IMR-90 (cell line): Measurements from ENCODE around the gene KRT82. TPM values are rescaled to one million over a fixed set of nuclear protein-coding genes. Genes with fewer than 3 reads are reported as not detected.

ENCODE experiments used
- ATAC-seq: fragments of 200-7000 bp; cut with Tn5 transposase; 2 replicates; pipeline ENCODE4 v1.9.1; 2020; ENCODE audit warnings: low read depth, mild to moderate bottlenecking, moderate library complexity
- BruUV-seq: library from RNA; stranded (reverse); fragments of 400-500 nt; replicated peaks from 2 replicates; lab custom pipeline; 2021; lab: Mats Ljungman, UMichigan
- CTCF ChIA-PET: fragments of 300-600 bp; formaldehyde crosslinking; extraction: SDS; loops from one replicate; lab custom pipeline; 2021; ENCODE audit warnings: antibody characterized with exemption; lab: Yijun Ruan, JAX
- POLR2A ChIA-PET: fragments of 300-600 bp; sonication (Branson Sonifier 250); formaldehyde crosslinking; loops from one replicate; lab custom pipeline; 2022; ENCODE audit warnings: antibody characterized with exemption; ENCODE audit not compliant: unreplicated experiment; lab: Charles Lee
- DNase-seq: peaks from one replicate; pipeline ENCODE4 v3.0.0; 2013
- H2AFZ ChIP-seq: replicated peaks from 2 replicates; pipeline ENCODE3; 2013; ENCODE audit warnings: low read length, mild to moderate bottlenecking; ENCODE audit not compliant: poor library complexity
- H2AK5ac ChIP-seq: 2 replicates; pipeline ENCODE4 v1.6.1; 2013; ENCODE audit warnings: low read depth, low read length, inconsistent platforms
- H2AK9ac ChIP-seq: replicated peaks from 2 replicates; pipeline ENCODE3; 2013; ENCODE audit warnings: mild to moderate bottlenecking, low read depth, low read length, moderate library complexity; ENCODE audit not compliant: poor library complexity
- H2BK120ac ChIP-seq: 2 replicates; pipeline ENCODE4 v1.6.1; 2013; ENCODE audit warnings: low read depth, low read length, inconsistent platforms
- H2BK15ac ChIP-seq: 3 replicates; pipeline ENCODE4 v1.6.1; 2013; ENCODE audit warnings: low read depth, low read length, inconsistent platforms
- H2BK20ac ChIP-seq: 2 replicates; pipeline ENCODE4 v1.6.1; 2013; ENCODE audit warnings: low read depth, mild to moderate bottlenecking, inconsistent platforms, low read length, moderate library complexity
- H2BK5ac ChIP-seq: 2 replicates; pipeline ENCODE4 v1.6.1; 2013; ENCODE audit warnings: mild to moderate bottlenecking, low read depth, low read length, inconsistent platforms; ENCODE audit not compliant: poor library complexity, severe bottlenecking
- H3K14ac ChIP-seq: replicated peaks from 2 replicates; pipeline ENCODE4 v1.6.1; 2013; ENCODE audit warnings: low read depth, low read length, inconsistent platforms
- H3K18ac ChIP-seq: 2 replicates; pipeline ENCODE4 v1.6.1; 2013; ENCODE audit warnings: low read depth, low read length, control low read depth
- H3K23ac ChIP-seq: 2 replicates; pipeline ENCODE4 v1.6.1; 2013; ENCODE audit warnings: low read depth, low read length, inconsistent platforms
- H3K27ac ChIP-seq: 2 replicates; pipeline ENCODE4 v1.5.1; 2013; ENCODE audit warnings: mild to moderate bottlenecking, control low read depth, low read length; ENCODE audit not compliant: insufficient read depth
- H3K27me3 ChIP-seq: 2 replicates; pipeline ENCODE4 v1.6.1; 2013; ENCODE audit warnings: low read length; ENCODE audit not compliant: control insufficient read depth, insufficient read depth
- H3K36me3 ChIP-seq: 2 replicates; pipeline ENCODE4 v1.6.1; 2013; ENCODE audit warnings: low read length, mixed read lengths; ENCODE audit not compliant: control insufficient read depth, insufficient read depth
- H3K4ac ChIP-seq: 2 replicates; pipeline ENCODE4 v1.6.1; 2013; ENCODE audit warnings: low read depth, low read length, inconsistent platforms
- H3K4me1 ChIP-seq: 2 replicates; pipeline ENCODE4 v1.6.1; 2013; ENCODE audit warnings: low read length, mixed read lengths; ENCODE audit not compliant: control insufficient read depth, insufficient read depth
- H3K4me2 ChIP-seq: 2 replicates; pipeline ENCODE4 v1.6.1; 2013; ENCODE audit warnings: low read depth, mild to moderate bottlenecking, control low read depth, low read length, moderate library complexity
- H3K4me3 ChIP-seq: 2 replicates; pipeline ENCODE4 v1.5.1; 2013; ENCODE audit warnings: low read depth, mild to moderate bottlenecking, control low read depth, low read length, moderate library complexity; ENCODE audit not compliant: insufficient read depth
- H3K56ac ChIP-seq: 2 replicates; pipeline ENCODE4 v1.6.1; 2013; ENCODE audit warnings: low read length, inconsistent platforms; ENCODE audit not compliant: insufficient read depth; ENCODE audit errors: extremely low read depth
- H3K79me1 ChIP-seq, 2 experiments: 2 replicates each; pipeline ENCODE4 v1.6.1; 2013; ENCODE audit warnings: low read length in 2 of 2, inconsistent platforms in 1 of 2, low read depth in 1 of 2
- H3K9ac ChIP-seq: 2 replicates; pipeline ENCODE4 v1.6.1; 2013; ENCODE audit warnings: low read depth, low read length, control low read depth
- H3K9me1 ChIP-seq: 2 replicates; pipeline ENCODE4 v1.6.1; 2013; ENCODE audit warnings: low read length, inconsistent platforms; ENCODE audit not compliant: insufficient read depth
- H3K9me3 ChIP-seq: 2 replicates; pipeline ENCODE4 v1.6.1; 2013; ENCODE audit warnings: low read length; ENCODE audit not compliant: control insufficient read depth, insufficient read depth
- H4K20me1 ChIP-seq: 2 replicates; pipeline ENCODE4 v1.6.1; 2013; ENCODE audit warnings: low read length, inconsistent platforms; ENCODE audit not compliant: insufficient read depth
- H4K5ac ChIP-seq: 2 replicates; pipeline ENCODE4 v1.6.1; 2013; ENCODE audit warnings: mild to moderate bottlenecking, low read depth, low read length, control low read depth
- H4K8ac ChIP-seq, 2 experiments: 2 replicates each; pipeline ENCODE4 v1.6.1; 2013; ENCODE audit warnings: low read depth in 2 of 2, low read length in 2 of 2, control low read depth in 1 of 2, inconsistent platforms in 1 of 2
- H4K91ac ChIP-seq: 2 replicates; pipeline ENCODE4 v1.6.1; 2013; ENCODE audit warnings: low read depth, low read length, inconsistent platforms; ENCODE audit not compliant: insufficient read depth
- CEBPB ChIP-seq: IDR thresholded peaks from 2 replicates; pipeline ENCODE4 v1.6.1; 2012; ENCODE audit warnings: low read depth, low read length, improper control_type of control experiment
- ELK1 ChIP-seq: fragments of 150-350 bp; IDR thresholded peaks from 2 replicates; pipeline ENCODE4 v1.6.1; 2016; ENCODE audit warnings: low read depth, mild to moderate bottlenecking, low read length, moderate library complexity, borderline replicate concordance
- FOS ChIP-seq: fragments of 150-350 bp; IDR thresholded peaks from 2 replicates; pipeline ENCODE4 v1.6.1; 2016; ENCODE audit warnings: low read depth, low read length
- MAFK ChIP-seq: IDR thresholded peaks from 2 replicates; pipeline ENCODE4 v1.6.1; 2012; ENCODE audit warnings: low read depth, low read length, improper control_type of control experiment
- MAZ ChIP-seq: IDR thresholded peaks from 2 replicates; pipeline ENCODE4 v1.6.1; 2012; ENCODE audit warnings: low read depth, mild to moderate bottlenecking, low read length, improper control_type of control experiment, moderate library complexity, borderline replicate concordance
- RCOR1 ChIP-seq: IDR thresholded peaks from 2 replicates; pipeline ENCODE4 v1.6.1; 2012; ENCODE audit warnings: mild to moderate bottlenecking, low read length, improper control_type of control experiment; ENCODE audit not compliant: insufficient replicate concordance
- WGBS, 2 experiments: methylation state at CpG; one replicate each; pipeline versions ENCODE4 v1.1.5 to v1.1.7; 2013; ENCODE audit warnings: missing lambda C conversion rate in 2 of 2; ENCODE audit not compliant: insufficient read length in 1 of 2; ENCODE audit errors: extremely low coverage in 2 of 2; 5-methylcytosine and 5-hydroxymethylcytosine counted together
- dilution Hi-C: fragments of 300-500 bp; cut with HindIII; formaldehyde crosslinking; loops from one replicate; pipeline ENCODE4 v1.14.3; 2018; ENCODE audit warnings: low sequenced_read_pairs; ENCODE audit not compliant: unreplicated experiment
- in situ Hi-C: fragments of 300-500 bp; cut with MboI; formaldehyde crosslinking; loops from 3 replicates; pipeline ENCODE4 v1.14.3; 2019; ENCODE audit warnings: low sequenced_read_pairs, inconsistent platforms, mixed read lengths
- intact Hi-C: fragments of 100-400 bp; cut with micrococcal nuclease; formaldehyde crosslinking; loops from 2 replicates; pipeline ENCODE4 v1.10.0; 2022
- polyA plus RNA-seq, 3 experiments: library from polyadenylated mRNA; depleted of rRNA; stranded (reverse); fragments of >200 nt; gene quantifications; 2 replicates each; pipeline ENCODE4 v1.2.3, GENCODE V29; 2012; ENCODE audit warnings: low replicate concordance in 1 of 3
- total RNA-seq: library from RNA; depleted of rRNA; stranded (reverse); fragments of >200 nt; gene quantifications from 2 replicates; pipeline ENCODE4 v1.2.3, GENCODE V29; 2012

Gene KRT82
- total and polyA plus RNA-seq, 2 of the 4 experiments (the other 2 are of a cell fraction) = not detected

- in situ Hi-C loops = no loop called here
- no TSS peak for BruUV-seq
- H3K9me1 ChIP-seq = peaks cover 3% of the 10 kb centered on the region; the same call in 1 of the 2 replicates
- H3K9me3 ChIP-seq = no peaks in the 10 kb centered on the region
- H3K79me1 ChIP-seq = no peaks in the 10 kb centered on the region
- no peaks in the 10 kb centered on the region for H3K36me3 ChIP-seq
- no peaks in the 10 kb centered on the region for H3K4me1 ChIP-seq
- POLR2A ChIA-PET = no interaction called here
- no peak overlapping the region for H2BK15ac ChIP-seq
- no peak overlapping the region for H4K5ac ChIP-seq
- no peak overlapping the region for H4K91ac ChIP-seq
- no peak overlapping the region for H3K18ac ChIP-seq
- no peak overlapping the region for H3K4me2 ChIP-seq
- ATAC-seq (no peak), DNase-seq (no peak)
- no peaks in the 10 kb centered on the region for H4K20me1 ChIP-seq
- H3K56ac ChIP-seq = no peak overlapping the region
- no peak overlapping the region for H2BK120ac ChIP-seq
- WGBS, 2 experiments = no CpG with 5 or more reads among the region's 3 CpGs
- no peak overlapping the region for H3K14ac ChIP-seq
- H3K23ac ChIP-seq = no peak overlapping the region
- H3K9ac ChIP-seq = no peak overlapping the region
- H2AK5ac ChIP-seq = no peak overlapping the region
- CTCF ChIA-PET = interaction anchor here (0.9 kb wide), 1 partner anchor 516 kb away, joined by 4 read pairs; no protein-coding TSS in a partner anchor
- no peak overlapping the region for H3K4me3 ChIP-seq
- TF ChIP-seq MAZ (no peak), RCOR1 (no peak), CEBPB (no peak), MAFK (no peak), FOS (no peak), ELK1 (no peak)
- H3K4ac ChIP-seq = no peak overlapping the region
- dilution Hi-C loops = no loop called here
- H2BK20ac ChIP-seq = no peak overlapping the region
- intact Hi-C loops = no loop called here
- H2AFZ ChIP-seq = no peak overlapping the region
- no peak overlapping the region for H2AK9ac ChIP-seq
- H2BK5ac ChIP-seq = no peak overlapping the region
- no peak overlapping the region for H3K27ac ChIP-seq
- no peak overlapping the region for H4K8ac ChIP-seq
- peaks cover 51% of the 10 kb centered on the region for H3K27me3 ChIP-seq
These were observed 36.9 kb downstream of the KRT82 start for GRCh38 chr12:52369211-52369610.
